GM12891 (cell line): ENCODE results near the gene CCDC9.

ENCODE experiments used
- POLR2A ChIP-seq: IDR thresholded peaks from 2 replicates; pipeline ENCODE4 v1.6.1; 2011; ENCODE audit warnings: low read depth, low read length, control low read depth
- POLR2AphosphoS5 ChIP-seq: IDR thresholded peaks from 2 replicates; pipeline ENCODE4 v1.6.1; 2011; ENCODE audit warnings: low read depth, low read length, control low read depth
- TAF1 ChIP-seq: IDR thresholded peaks from 2 replicates; pipeline ENCODE4 v1.6.1; 2011; ENCODE audit warnings: low read depth, low read length, control low read depth

- TF ChIP-seq POLR2A (no peak), TAF1 (no peak), POLR2AphosphoS5 (no peak)
Measured at GRCh38 chr19:47243364-47243775, 13.0 kb upstream of the CCDC9 start.
